T-helper 1 cell treated with Interleukin-12 subunit alpha and Interleukin-12 subunit beta and Interleukin-4 antibody, amounts not matched to agents 30 μg/mL and 1 μg/mL, for 36 hours (primary cell): ENCODE results near the gene PDCL2.
A peak's percentile ranks its signal among the peaks of the same experiment; 100 is the strongest.
"Not testable (repeated sequence)": the region's sequence is repeated elsewhere in the genome, so short reads cannot be mapped to it uniquely, and the experiment has no call there.

Source experiments
- H3K27ac Mint-ChIP-seq: one replicate; pipeline ENCODE4 v1.8.0; 2021; ENCODE audit warnings: mild to moderate bottlenecking, mixed read lengths
- H3K27me3 Mint-ChIP-seq: one replicate; pipeline ENCODE4 v1.8.0; 2021; ENCODE audit warnings: low read depth, mixed read lengths
- H3K36me3 Mint-ChIP-seq: one replicate; pipeline ENCODE4 v1.8.0; 2021; ENCODE audit warnings: low read depth, mixed read lengths
- H3K4me1 Mint-ChIP-seq: one replicate; pipeline ENCODE4 v1.8.0; 2021; ENCODE audit warnings: low read depth, mixed read lengths
- H3K4me3 Mint-ChIP-seq: one replicate; pipeline ENCODE4 v1.8.0; 2021; ENCODE audit warnings: mild to moderate bottlenecking, moderate library complexity, mixed read lengths
- H3K9me3 Mint-ChIP-seq: one replicate; pipeline ENCODE4 v1.8.0; 2021; ENCODE audit warnings: mixed read lengths

PDCL2 gene

DNA sequence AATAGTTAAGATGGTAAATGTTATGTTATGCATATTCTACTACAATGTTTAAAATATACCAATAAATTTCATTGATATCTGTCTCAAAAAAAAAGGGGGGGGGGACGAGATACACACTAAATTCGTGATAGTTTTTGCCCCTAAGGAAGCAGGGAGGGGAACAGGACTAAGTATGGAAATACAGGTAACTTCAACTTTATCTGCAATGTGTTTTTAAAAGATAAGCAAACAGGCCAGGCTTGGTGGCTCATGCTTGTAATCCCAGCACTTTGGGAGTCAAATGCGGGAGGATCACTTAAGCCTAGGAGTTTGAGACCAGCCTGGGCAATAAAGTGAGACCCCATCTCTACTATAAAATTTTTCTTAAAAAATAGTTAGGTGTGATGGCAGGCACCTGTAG, 31.9 kb downstream of the PDCL2 start:
- no peak overlapping the region for H3K27ac Mint-ChIP-seq

GRCh38 chr4:55554453-55555030, 37.5 kb downstream of the PDCL2 start:
- Mint-ChIP-seq H3K36me3 (no peaks in the 10 kb centered on the region), H3K9me3 (peaks cover 12% of the 10 kb centered on the region), H3K27ac (no peak overlapping the region), H3K4me3 (no peak overlapping the region), H3K27me3 (peaks cover 13% of the 10 kb centered on the region), H3K4me1 (peaks cover 5% of the 10 kb centered on the region)

More for the DNA sequence above, 31.9 kb downstream of the PDCL2 start:
- Mint-ChIP-seq H3K4me3 (no peak overlapping the region), H3K9me3 (peaks cover 12% of the 10 kb centered on the region), H3K27me3 (peaks cover 13% of the 10 kb centered on the region), H3K36me3 (no peaks in the 10 kb centered on the region), H3K4me1 (peaks cover 7% of the 10 kb centered on the region)

DNA sequence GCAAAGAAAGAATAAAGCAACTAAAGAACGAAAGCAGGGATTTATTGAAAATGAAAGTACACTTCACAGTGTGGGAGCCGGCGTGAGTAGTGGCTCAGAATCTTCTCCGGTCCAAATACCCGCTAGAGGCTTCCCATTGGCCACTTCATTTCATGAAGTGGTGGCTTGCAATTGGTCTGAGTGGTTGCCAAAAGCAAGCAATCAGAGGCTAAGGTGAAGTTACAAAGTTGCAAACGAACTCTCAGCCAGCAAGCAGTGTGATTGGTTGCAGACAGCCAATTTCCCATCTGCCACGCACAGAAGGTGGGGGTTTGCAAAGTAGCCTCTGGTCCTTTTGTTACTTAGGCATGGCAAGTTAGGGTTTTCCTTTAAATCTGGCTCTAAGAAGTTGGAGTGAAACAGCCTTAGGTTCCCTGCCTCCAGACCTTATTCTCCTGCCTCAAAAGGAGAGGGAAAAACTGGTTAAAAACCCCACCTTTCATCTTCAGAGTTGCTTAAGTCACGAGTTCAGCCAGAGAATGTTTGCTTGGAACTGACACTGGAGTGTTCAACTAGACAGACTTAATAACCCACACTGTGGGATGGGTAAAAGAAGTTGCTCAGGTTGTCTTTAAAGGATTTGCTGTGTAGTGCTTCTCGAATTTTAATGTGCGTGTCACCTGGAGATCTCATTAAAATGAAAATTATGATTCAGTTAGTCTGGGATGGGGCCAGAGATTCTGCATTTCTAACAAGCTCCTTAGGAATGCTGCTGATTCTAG, 38.4 kb downstream of the PDCL2 start:
- Mint-ChIP-seq H3K9me3 (peaks cover 6% of the 10 kb centered on the region), H3K27ac (no peak overlapping the region), H3K36me3 (no peaks in the 10 kb centered on the region), H3K27me3 (peaks cover 22% of the 10 kb centered on the region), H3K4me1 (peaks cover 5% of the 10 kb centered on the region), H3K4me3 (no peak overlapping the region)

GRCh38 chr4:55551964-55552363, 40.1 kb downstream of the PDCL2 start:
- H3K36me3 Mint-ChIP-seq, H3K27ac Mint-ChIP-seq, H3K4me3 Mint-ChIP-seq, H3K9me3 Mint-ChIP-seq: not testable (repeated sequence)
- H3K27me3 Mint-ChIP-seq, result peaks cover 34% of the 10 kb centered on the region
- peaks cover 14% of the 10 kb centered on the region for H3K4me1 Mint-ChIP-seq

DNA sequence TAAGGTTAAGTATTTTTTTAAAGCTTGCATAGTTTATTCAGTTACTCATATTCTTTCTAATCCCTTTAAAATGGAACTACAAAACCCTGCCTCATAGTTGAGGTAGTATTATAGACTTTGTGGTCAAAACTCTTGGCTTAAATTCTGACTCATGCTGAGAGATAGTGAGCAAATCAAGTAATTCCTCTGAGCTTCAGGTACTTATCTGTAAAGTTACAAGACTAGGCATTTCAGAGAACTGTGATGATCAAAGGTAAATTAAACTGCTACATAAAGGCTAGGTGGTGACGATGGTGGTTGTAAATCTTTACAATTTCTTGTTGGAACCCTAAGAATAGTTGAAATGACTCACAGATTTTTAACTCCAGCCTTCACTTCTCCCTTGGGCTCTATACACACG, 42.2 kb downstream of the PDCL2 start:
- Mint-ChIP-seq H3K9me3 (no peaks in the 10 kb centered on the region), H3K27me3 (peaks cover 28% of the 10 kb centered on the region), H3K4me3 (no peak overlapping the region), H3K4me1 (peaks cover 20% of the 10 kb centered on the region), H3K36me3 (peaks cover 2% of the 10 kb centered on the region), H3K27ac (no peak overlapping the region)

- Mint-ChIP-seq H3K36me3 (peaks cover 2% of the 10 kb centered on the region), H3K27me3 (peaks cover 31% of the 10 kb centered on the region)
Observed at GRCh38 chr4:55547918-55548317, 44.1 kb downstream of the PDCL2 start.

GRCh38 chr4:55547466-55547770, 44.6 kb downstream of the PDCL2 start:
- Mint-ChIP-seq H3K9me3 (no peaks in the 10 kb centered on the region), H3K27me3 (peaks cover 31% of the 10 kb centered on the region), H3K27ac (peak overlapping the region; percentile 29), H3K4me1 (peaks cover 28% of the 10 kb centered on the region), H3K36me3 (peaks cover 2% of the 10 kb centered on the region), H3K4me3 (peak overlapping the region; percentile 87)

More at GRCh38 chr4:55547918-55548317, 44.1 kb downstream of the PDCL2 start:
- H3K9me3 Mint-ChIP-seq, result no peaks in the 10 kb centered on the region
- peak overlapping the region; percentile 87 for H3K4me3 Mint-ChIP-seq
- peaks cover 28% of the 10 kb centered on the region for H3K4me1 Mint-ChIP-seq
- H3K27ac Mint-ChIP-seq, result no peak overlapping the region

DNA sequence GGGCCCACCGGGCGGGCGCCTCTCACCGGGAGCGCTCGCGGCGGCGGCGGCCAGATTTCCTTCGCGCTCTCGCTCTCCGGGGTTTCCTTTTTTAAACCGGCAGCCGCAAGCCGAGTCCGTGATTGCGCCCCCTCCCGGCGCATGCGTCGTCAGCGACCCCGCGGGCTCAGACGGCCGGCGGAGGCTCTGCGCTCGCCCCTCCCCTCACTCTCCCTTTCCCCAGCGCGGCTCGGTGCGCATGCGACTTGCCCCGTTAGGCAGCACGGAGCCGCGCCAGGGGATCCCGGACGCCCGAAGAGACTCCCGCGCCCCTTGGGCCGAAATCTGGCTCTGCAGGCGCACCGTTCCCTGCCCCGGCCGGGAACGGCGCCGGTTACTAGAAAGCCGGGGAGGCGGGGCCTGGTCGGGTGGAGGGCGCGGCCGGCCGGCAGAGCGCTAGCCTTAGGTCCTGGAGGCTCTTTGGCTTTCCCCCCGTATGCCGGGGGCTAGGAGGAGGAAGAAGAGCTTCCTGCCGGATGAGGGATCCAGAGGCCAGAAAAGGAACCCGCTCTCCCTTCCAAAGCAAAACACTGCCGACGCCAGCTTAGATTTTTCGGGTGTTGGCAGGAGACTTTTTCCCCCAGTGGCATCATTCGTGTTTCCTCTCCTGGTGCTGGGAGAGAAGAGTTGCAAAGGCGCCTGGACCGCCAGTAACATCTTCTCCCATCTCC, 45.1 kb downstream of the PDCL2 start, which contains the start of gene CLOCK:
TSS of gene CLOCK (minus strand) at position 154 of the 710 bp plus-strand sequence. CDS start 64,124 bp downstream, outside the sequence.
- H3K27me3 Mint-ChIP-seq, result peaks cover 31% of the 10 kb centered on the region
- no peaks in the 10 kb centered on the region for H3K9me3 Mint-ChIP-seq
- peak within 1 kb of the TSS; percentile 86 for H3K27ac Mint-ChIP-seq
- peaks cover 28% of the 10 kb centered on the region for H3K4me1 Mint-ChIP-seq
- peak within 1 kb of the TSS; percentile 90 for H3K4me3 Mint-ChIP-seq
- peaks cover 2% of the 10 kb centered on the region for H3K36me3 Mint-ChIP-seq

DNA sequence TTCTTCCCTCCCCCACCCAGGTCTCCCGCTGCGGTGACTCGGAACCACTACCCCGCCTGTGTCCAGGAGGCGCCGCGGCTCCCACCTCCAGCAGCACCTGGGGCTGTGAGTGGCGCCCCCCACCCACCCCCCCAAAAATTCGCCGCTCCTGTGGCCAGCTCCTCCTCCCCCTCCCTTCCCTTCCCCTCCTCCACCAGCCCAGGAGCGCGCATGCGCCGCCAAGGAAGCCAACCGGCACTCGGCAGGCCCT, 45.6 kb downstream of the PDCL2 start:
- H3K27me3 Mint-ChIP-seq, result peaks cover 31% of the 10 kb centered on the region
- no peaks in the 10 kb centered on the region for H3K9me3 Mint-ChIP-seq
- peaks cover 28% of the 10 kb centered on the region for H3K4me1 Mint-ChIP-seq
- H3K27ac Mint-ChIP-seq, result no peak overlapping the region
- H3K4me3 Mint-ChIP-seq, result peak overlapping the region; percentile 87
- H3K36me3 Mint-ChIP-seq, result peaks cover 2% of the 10 kb centered on the region

GRCh38 chr4:55545641-55546505, 46.2 kb downstream of the PDCL2 start:
- Mint-ChIP-seq H3K4me3 (peak overlapping the region; percentile 90), H3K27ac (peak overlapping the region; percentile 86), H3K27me3 (peaks cover 31% of the 10 kb centered on the region), H3K36me3 (peaks cover 2% of the 10 kb centered on the region), H3K9me3 (no peaks in the 10 kb centered on the region), H3K4me1 (peaks cover 29% of the 10 kb centered on the region)

GRCh38 chr4:55545151-55545550, 46.9 kb downstream of the PDCL2 start:
- Mint-ChIP-seq H3K27me3 (peaks cover 31% of the 10 kb centered on the region), H3K4me1 (peaks cover 28% of the 10 kb centered on the region), H3K9me3 (no peaks in the 10 kb centered on the region), H3K27ac (peak overlapping the region; percentile 31), H3K4me3 (peak overlapping the region; percentile 90), H3K36me3 (peaks cover 2% of the 10 kb centered on the region)

GRCh38 chr4:55543858-55544257, 48.2 kb downstream of the PDCL2 start:
- no peak overlapping the region for H3K27ac Mint-ChIP-seq
- no peaks in the 10 kb centered on the region for H3K9me3 Mint-ChIP-seq
- peaks cover 30% of the 10 kb centered on the region for H3K4me1 Mint-ChIP-seq
- H3K36me3 Mint-ChIP-seq, result peaks cover 2% of the 10 kb centered on the region
- no peak overlapping the region for H3K4me3 Mint-ChIP-seq
- peaks cover 21% of the 10 kb centered on the region for H3K27me3 Mint-ChIP-seq

DNA sequence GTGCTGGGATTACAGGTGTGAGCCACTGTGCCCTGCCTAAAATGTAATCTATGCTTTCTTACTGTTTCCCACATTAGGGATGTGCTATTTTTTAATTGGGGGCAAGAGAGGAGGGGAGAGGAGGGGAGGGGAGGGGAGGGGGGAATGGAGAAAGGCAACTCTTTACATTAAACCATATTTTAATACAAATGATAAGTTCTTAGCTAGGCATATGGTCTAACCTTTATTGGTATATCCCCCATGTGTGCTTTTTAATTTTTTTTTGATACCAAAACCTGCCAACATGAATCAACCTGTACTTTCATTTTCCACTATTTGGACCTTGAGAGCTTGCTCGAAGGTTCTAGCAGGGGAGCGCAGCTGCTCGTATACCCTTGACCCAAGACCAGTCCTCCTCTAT, 51.8 kb downstream of the PDCL2 start:
- no peak overlapping the region for H3K4me3 Mint-ChIP-seq
- peaks cover 4% of the 10 kb centered on the region for H3K27me3 Mint-ChIP-seq
- peaks cover 2% of the 10 kb centered on the region for H3K36me3 Mint-ChIP-seq
- H3K9me3 Mint-ChIP-seq, result no peaks in the 10 kb centered on the region
- H3K27ac Mint-ChIP-seq, result no peak overlapping the region
- H3K4me1 Mint-ChIP-seq, result peaks cover 29% of the 10 kb centered on the region

DNA sequence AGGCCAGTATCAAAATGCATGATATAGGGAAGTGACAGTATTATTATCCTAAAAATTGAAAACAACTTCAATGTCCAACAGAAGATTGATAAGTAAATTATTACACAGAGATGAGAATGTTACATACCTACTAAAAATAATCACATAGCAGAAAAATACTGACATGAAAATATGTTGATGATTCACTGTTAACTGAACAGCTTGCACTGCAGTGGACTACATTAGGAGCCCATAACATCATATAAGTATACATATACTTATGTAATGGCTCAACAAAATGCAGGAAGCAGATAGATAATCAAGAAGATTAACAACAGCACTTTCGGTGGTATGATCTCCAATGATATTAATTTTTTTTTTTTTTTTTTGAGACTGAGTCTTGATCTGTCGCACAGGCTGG, 52.4 kb downstream of the PDCL2 start:
- H3K9me3 Mint-ChIP-seq, result no peaks in the 10 kb centered on the region
- H3K27ac Mint-ChIP-seq, result no peak overlapping the region
- peaks cover 2% of the 10 kb centered on the region for H3K36me3 Mint-ChIP-seq
- H3K4me3 Mint-ChIP-seq, result no peak overlapping the region
- peaks cover 2% of the 10 kb centered on the region for H3K27me3 Mint-ChIP-seq
- peaks cover 24% of the 10 kb centered on the region for H3K4me1 Mint-ChIP-seq
